GM20000 (cell line): Measurements from ENCODE around the gene RNF225.

Experiments used
- DNase-seq: peaks from one replicate; pipeline ENCODE4 v3.0.0; 2012; ENCODE audit warnings: low spot score
- TF ChIP-seq, protein P1 (sequence below): IDR thresholded peaks from 2 replicates; pipeline ENCODE4 v1.5.1; 2012; ENCODE audit warnings: mild to moderate bottlenecking, control low read depth; ENCODE audit errors: extremely low read depth, missing control alignments

The RNF225 gene

GRCh38 chr19:58351990-58352755 is 43.3 kb upstream of the RNF225 start:
- no peak for DNase-seq
- TF ChIP-seq, protein P1, sequence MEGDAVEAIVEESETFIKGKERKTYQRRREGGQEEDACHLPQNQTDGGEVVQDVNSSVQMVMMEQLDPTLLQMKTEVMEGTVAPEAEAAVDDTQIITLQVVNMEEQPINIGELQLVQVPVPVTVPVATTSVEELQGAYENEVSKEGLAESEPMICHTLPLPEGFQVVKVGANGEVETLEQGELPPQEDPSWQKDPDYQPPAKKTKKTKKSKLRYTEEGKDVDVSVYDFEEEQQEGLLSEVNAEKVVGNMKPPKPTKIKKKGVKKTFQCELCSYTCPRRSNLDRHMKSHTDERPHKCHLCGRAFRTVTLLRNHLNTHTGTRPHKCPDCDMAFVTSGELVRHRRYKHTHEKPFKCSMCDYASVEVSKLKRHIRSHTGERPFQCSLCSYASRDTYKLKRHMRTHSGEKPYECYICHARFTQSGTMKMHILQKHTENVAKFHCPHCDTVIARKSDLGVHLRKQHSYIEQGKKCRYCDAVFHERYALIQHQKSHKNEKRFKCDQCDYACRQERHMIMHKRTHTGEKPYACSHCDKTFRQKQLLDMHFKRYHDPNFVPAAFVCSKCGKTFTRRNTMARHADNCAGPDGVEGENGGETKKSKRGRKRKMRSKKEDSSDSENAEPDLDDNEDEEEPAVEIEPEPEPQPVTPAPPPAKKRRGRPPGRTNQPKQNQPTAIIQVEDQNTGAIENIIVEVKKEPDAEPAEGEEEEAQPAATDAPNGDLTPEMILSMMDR = no peak

DNA sequence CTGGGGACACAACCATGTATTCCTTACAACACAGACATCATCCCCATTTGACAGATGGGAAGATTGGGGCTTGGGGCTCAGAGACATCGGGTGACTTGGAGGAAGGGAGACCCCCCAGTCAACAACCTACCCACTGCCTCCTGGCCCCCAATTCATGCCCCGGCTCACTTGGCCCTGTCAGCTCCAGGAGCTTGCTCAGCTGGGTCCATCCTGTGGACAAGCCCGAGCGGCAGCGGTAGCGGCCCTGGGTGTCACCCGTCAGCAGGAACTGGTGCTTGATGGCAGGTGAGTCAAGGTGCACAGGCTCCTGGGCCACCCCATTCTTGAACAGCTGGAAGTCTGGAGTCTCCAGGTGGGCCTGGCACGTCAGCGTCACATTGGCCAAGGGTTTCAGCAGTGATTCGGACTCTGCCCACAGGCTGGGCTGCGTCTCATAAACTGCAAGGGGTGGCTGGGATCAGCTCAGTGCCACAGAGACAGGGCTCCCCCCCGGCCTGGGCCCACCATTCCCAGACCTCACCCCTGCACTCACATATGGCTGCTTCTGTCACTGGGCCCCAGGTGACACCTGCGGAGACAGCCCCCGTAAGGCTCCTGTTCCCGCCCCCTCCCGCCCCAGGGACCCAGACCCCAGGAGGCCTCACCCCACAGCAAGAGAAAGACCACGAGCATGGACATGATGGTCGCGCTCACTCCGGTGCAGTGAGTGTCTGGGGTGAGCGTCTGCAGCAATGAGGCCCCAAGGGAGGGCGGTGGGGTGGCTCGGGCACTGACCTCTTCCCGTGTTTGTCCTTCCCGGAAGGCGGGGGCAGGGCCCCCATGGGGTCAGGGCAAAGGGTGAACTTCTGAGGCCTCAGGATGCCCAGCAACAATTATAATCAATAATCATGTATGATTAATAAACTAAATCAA is 42.4 kb upstream of the RNF225 start, which contains the start of gene A1BG:
A1BG (minus strand) TSS at position 733 of the 912 bp plus-strand sequence; CDS start at position 678, 55 bp downstream.
- TF ChIP-seq, protein P1 = no peak
- no peak for DNase-seq

- TF ChIP-seq, protein P1 = no peak
- DNase-seq = no peak
Measured at GRCh38 chr19:58353717-58354477, 41.6 kb upstream of the RNF225 start.

GRCh38 chr19:58354478-58355030 is 40.9 kb upstream of the RNF225 start:
- TF ChIP-seq, protein P1 = no peak
- no peak for DNase-seq

GRCh38 chr19:58355215-58355796 is 40.1 kb upstream of the RNF225 start:
- TF ChIP-seq, protein P1 = no peak
- DNase-seq = no peak

DNA sequence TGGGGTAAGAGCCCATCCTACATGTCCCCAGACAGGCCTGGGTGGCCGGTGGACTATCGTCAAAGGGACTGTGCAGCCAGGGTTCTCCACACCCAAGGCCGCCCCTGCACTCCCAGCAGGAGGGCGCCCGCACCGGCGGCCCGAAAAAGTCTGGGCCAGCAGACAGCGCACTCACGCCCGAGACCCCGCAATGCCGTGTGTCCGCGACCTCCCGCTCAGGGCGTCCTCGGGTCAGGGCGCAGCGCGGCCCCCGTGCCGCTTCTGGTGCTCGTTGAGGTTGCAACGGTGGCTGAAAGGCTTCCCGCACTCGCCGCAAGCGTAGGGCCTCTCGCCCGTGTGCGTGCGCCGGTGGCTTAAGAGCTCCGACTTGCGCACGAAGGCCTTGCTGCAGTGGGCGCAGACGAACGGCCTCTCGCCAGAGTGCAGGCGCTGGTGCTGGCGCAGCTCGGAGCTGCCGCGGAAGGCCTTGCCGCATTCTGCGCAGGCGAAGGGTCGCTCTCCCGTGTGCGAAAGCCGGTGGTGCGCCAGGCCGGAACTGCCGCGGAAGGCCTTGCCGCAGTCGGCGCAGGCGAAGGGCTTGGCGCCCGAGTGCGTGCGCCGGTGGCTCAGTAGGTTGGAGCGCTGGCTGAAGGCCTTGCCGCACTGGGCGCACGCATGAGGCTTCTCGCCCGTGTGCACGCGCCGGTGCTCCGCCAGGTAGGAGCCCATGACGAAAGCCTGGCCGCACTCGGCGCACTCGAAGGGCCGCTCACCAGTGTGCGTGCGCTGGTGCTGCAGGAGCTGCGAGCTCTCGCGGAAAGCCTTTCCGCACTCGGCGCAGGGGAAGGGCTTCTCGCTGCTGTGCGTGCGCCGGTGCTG is 39.3 kb upstream of the RNF225 start:
- TF ChIP-seq, protein P1 = no peak
- DNase-seq = no peak
